WTC11 (cell line): ENCODE results near the gene DBNL. TPM values are rescaled to one million over a fixed set of nuclear protein-coding genes. Genes with fewer than 3 reads are reported as not detected.

ENCODE experiments used
- ATAC-seq: fragments of 200-7000 bp; cut with Tn5 transposase; 2 replicates; pipeline ENCODE4 v1.10.0; 2021; ENCODE audit warnings: mild to moderate bottlenecking, moderate library complexity
- CTCF ChIA-PET: fragments of 300-600 bp; sonication (Branson Sonifier 250); formaldehyde crosslinking; loops from one replicate; lab custom pipeline; 2021; ENCODE audit warnings: antibody characterized with exemption; lab: Charles Lee
- POLR2A ChIA-PET: fragments of 350-600 bp; sonication (Branson Sonifier 250); formaldehyde crosslinking; loops from one replicate; lab custom pipeline; 2021; ENCODE audit warnings: antibody characterized with exemption; lab: Charles Lee
- DNase-seq: peaks from one replicate; pipeline ENCODE4 v3.0.0; 2021; ENCODE audit warnings: low spot score
- H3K27ac Mint-ChIP-seq: 2 replicates; pipeline ENCODE4 v1.8.0; 2021; ENCODE audit warnings: mixed read lengths
- H3K27me3 Mint-ChIP-seq: 2 replicates; pipeline ENCODE4 v1.8.0; 2021; ENCODE audit warnings: low read depth, mild to moderate bottlenecking, moderate library complexity, mixed read lengths
- H3K36me3 Mint-ChIP-seq: 2 replicates; pipeline ENCODE4 v1.8.0; 2021; ENCODE audit warnings: mixed read lengths
- H3K4me1 Mint-ChIP-seq: 2 replicates; pipeline ENCODE4 v1.8.0; 2022; ENCODE audit warnings: mixed read lengths
- H3K4me3 Mint-ChIP-seq: 2 replicates; pipeline ENCODE4 v1.8.0; 2021; ENCODE audit warnings: mild to moderate bottlenecking, moderate library complexity, mixed read lengths
- H3K9me3 Mint-ChIP-seq: 2 replicates; pipeline ENCODE4 v1.8.0; 2021; ENCODE audit warnings: mixed read lengths
- ELF4 ChIP-seq: sonication (generic); formaldehyde crosslinking; IDR thresholded peaks from 2 replicates; pipeline ENCODE4 v1.8.1; 2022; ENCODE audit warnings: low read depth, mild to moderate bottlenecking, moderate library complexity, missing genetic modification reagents
- ESRRA ChIP-seq: sonication (generic); formaldehyde crosslinking; IDR thresholded peaks from 2 replicates; pipeline ENCODE4 v1.8.1; 2022; ENCODE audit warnings: mild to moderate bottlenecking, missing genetic modification reagents, borderline replicate concordance
- GRHL2 ChIP-seq: fragments of 250-450 bp; sonication (Bioruptor Pico); IDR thresholded peaks from 2 replicates; pipeline ENCODE4 v1.8.0; 2022; ENCODE audit warnings: mild to moderate bottlenecking, moderate library complexity; ENCODE audit not compliant: insufficient replicate concordance, severe bottlenecking
- OVOL2 ChIP-seq: fragments of 250-450 bp; sonication (Bioruptor Pico); IDR thresholded peaks from 2 replicates; pipeline ENCODE4 v1.9.0; 2021; ENCODE audit warnings: mild to moderate bottlenecking, borderline replicate concordance
- TP53 ChIP-seq: sonication (generic); formaldehyde crosslinking; IDR thresholded peaks from 2 replicates; pipeline ENCODE4 v1.8.1; 2023; ENCODE audit warnings: mild to moderate bottlenecking, missing genetic modification reagents
- ZNF671 ChIP-seq: fragments of 250-450 bp; sonication (Bioruptor Pico); IDR thresholded peaks from 2 replicates; pipeline ENCODE4 v1.8.0; 2021; ENCODE audit warnings: mild to moderate bottlenecking
- total RNA-seq: library from RNA; stranded (reverse); gene quantifications from 3 replicates; pipeline ENCODE4 v1.2.3, GENCODE V29; 2021
- TF ChIP-seq, protein P1 (sequence below): sonication (generic); formaldehyde crosslinking; IDR thresholded peaks from 2 replicates; pipeline ENCODE4 v1.8.0; 2022; ENCODE audit warnings: mild to moderate bottlenecking, missing genetic modification reagents
- TF ChIP-seq, protein P2 (sequence below): sonication (generic); formaldehyde crosslinking; IDR thresholded peaks from 2 replicates; pipeline ENCODE4 v1.8.1; 2022; ENCODE audit warnings: low read depth, missing genetic modification reagents, borderline replicate concordance
- TF ChIP-seq, protein P3 (sequence below): sonication (generic); formaldehyde crosslinking; IDR thresholded peaks from 2 replicates; pipeline ENCODE4 v1.8.1; 2023; ENCODE audit warnings: mild to moderate bottlenecking, missing genetic modification reagents, borderline replicate concordance
- TF ChIP-seq, protein P4 (sequence below): sonication (generic); formaldehyde crosslinking; IDR thresholded peaks from 2 replicates; pipeline ENCODE4 v1.8.0; 2022; ENCODE audit warnings: mild to moderate bottlenecking, missing genetic modification reagents
- TF ChIP-seq, protein P5 (sequence below): fragments of 250-450 bp; sonication (Bioruptor Pico); IDR thresholded peaks from 2 replicates; pipeline ENCODE4 v2.1.2; 2022; ENCODE audit warnings: mild to moderate bottlenecking, moderate library complexity
- TF ChIP-seq, protein P6 (sequence below): sonication (generic); formaldehyde crosslinking; IDR thresholded peaks from 2 replicates; pipeline ENCODE4 v1.8.1; 2023; ENCODE audit warnings: mild to moderate bottlenecking, missing genetic modification reagents, moderate library complexity
- TF ChIP-seq, protein P7 (sequence below): fragments of 250-450 bp; sonication (Bioruptor Pico); IDR thresholded peaks from 2 replicates; pipeline ENCODE4 v1.9.0; 2021; ENCODE audit warnings: mild to moderate bottlenecking

Gene DBNL
- total RNA-seq, 1 experiment from 2014 or later, result 36.1 TPM

DNA sequence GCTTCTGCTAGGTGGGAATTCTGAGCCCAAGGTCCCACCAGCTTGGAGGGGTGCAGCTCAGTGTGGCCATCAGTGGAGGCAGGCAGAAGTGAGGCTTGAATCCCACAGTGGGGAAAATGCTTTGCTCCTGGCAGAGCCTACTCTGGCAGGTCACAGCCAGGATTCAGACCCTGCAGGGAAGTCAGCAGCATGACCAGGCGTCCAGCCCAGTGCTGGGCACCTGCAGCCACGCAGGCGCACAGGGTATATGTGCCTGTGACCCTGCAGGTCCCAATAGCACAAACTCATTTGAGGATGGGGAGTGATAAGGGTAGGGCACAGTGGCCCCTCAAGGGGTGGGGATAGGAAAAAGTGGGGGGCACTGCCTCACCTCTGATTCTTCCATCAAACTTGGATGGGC lies 51.3 kb downstream of the DBNL start (continued):
- no peak for TF ChIP-seq OVOL2 (CRISPR knock-in tag)
- TF ChIP-seq, protein P1, sequence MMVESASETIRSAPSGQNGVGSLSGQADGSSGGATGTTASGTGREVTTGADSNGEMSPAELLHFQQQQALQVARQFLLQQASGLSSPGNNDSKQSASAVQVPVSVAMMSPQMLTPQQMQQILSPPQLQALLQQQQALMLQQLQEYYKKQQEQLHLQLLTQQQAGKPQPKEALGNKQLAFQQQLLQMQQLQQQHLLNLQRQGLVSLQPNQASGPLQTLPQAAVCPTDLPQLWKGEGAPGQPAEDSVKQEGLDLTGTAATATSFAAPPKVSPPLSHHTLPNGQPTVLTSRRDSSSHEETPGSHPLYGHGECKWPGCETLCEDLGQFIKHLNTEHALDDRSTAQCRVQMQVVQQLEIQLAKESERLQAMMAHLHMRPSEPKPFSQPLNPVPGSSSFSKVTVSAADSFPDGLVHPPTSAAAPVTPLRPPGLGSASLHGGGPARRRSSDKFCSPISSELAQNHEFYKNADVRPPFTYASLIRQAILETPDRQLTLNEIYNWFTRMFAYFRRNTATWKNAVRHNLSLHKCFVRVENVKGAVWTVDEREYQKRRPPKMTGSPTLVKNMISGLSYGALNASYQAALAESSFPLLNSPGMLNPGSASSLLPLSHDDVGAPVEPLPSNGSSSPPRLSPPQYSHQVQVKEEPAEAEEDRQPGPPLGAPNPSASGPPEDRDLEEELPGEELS (CRISPR knock-in tag), result no peak
- TF ChIP-seq ZNF671 (CRISPR knock-in tag), result no peak
- TF ChIP-seq ELF4, result no peak
- TF ChIP-seq, protein P2, sequence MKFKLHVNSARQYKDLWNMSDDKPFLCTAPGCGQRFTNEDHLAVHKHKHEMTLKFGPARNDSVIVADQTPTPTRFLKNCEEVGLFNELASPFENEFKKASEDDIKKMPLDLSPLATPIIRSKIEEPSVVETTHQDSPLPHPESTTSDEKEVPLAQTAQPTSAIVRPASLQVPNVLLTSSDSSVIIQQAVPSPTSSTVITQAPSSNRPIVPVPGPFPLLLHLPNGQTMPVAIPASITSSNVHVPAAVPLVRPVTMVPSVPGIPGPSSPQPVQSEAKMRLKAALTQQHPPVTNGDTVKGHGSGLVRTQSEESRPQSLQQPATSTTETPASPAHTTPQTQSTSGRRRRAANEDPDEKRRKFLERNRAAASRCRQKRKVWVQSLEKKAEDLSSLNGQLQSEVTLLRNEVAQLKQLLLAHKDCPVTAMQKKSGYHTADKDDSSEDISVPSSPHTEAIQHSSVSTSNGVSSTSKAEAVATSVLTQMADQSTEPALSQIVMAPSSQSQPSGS (CRISPR knock-in tag), result no peak
- TF ChIP-seq GRHL2, result no peak
- TF ChIP-seq, protein P3, sequence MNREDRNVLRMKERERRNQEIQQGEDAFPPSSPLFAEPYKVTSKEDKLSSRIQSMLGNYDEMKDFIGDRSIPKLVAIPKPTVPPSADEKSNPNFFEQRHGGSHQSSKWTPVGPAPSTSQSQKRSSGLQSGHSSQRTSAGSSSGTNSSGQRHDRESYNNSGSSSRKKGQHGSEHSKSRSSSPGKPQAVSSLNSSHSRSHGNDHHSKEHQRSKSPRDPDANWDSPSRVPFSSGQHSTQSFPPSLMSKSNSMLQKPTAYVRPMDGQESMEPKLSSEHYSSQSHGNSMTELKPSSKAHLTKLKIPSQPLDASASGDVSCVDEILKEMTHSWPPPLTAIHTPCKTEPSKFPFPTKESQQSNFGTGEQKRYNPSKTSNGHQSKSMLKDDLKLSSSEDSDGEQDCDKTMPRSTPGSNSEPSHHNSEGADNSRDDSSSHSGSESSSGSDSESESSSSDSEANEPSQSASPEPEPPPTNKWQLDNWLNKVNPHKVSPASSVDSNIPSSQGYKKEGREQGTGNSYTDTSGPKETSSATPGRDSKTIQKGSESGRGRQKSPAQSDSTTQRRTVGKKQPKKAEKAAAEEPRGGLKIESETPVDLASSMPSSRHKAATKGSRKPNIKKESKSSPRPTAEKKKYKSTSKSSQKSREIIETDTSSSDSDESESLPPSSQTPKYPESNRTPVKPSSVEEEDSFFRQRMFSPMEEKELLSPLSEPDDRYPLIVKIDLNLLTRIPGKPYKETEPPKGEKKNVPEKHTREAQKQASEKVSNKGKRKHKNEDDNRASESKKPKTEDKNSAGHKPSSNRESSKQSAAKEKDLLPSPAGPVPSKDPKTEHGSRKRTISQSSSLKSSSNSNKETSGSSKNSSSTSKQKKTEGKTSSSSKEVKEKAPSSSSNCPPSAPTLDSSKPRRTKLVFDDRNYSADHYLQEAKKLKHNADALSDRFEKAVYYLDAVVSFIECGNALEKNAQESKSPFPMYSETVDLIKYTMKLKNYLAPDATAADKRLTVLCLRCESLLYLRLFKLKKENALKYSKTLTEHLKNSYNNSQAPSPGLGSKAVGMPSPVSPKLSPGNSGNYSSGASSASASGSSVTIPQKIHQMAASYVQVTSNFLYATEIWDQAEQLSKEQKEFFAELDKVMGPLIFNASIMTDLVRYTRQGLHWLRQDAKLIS (CRISPR knock-in tag), result no peak

DNA sequence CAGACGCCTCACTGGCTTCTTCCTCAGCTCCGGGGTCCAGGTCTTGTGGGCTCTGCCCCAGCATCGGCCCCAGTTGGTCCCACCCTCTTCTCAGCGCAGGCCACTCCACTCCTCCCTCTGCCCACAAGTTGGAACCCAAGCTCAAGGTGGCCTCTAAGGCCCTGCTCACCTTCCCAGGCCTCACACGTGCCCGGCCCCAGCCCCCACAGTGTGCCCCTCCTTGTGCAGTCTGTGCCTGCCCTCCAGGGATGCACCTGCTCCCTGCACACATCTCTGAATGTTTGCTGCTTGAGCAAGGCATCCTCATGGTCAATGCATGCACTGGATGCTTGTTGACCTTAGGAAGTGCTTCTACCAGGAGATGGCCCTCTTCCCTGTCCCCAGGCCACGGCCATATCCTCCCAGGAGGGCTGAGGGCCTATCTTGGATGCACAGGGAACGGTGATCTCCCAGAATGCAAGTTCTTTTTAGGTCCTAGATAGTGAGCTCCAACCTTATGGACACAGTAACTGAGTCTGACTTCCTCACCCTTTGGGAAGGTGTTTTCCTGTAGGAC lies 51.9 kb downstream of the DBNL start:
- 0 out of 2 replicates have a peak, but pooled peaks cover 3% of the 10 kb centered on the region for H3K4me1 Mint-ChIP-seq
- TF ChIP-seq, protein P1 (CRISPR knock-in tag), result no peak
- TF ChIP-seq, protein P4, sequence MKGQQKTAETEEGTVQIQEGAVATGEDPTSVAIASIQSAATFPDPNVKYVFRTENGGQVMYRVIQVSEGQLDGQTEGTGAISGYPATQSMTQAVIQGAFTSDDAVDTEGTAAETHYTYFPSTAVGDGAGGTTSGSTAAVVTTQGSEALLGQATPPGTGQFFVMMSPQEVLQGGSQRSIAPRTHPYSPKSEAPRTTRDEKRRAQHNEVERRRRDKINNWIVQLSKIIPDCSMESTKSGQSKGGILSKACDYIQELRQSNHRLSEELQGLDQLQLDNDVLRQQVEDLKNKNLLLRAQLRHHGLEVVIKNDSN (CRISPR knock-in tag), result no peak
- H3K27me3 Mint-ChIP-seq, result peaks cover 9% of the 10 kb centered on the region
- H3K36me3 Mint-ChIP-seq, result no peaks in the 10 kb centered on the region
- ATAC-seq, result no peak
- no peak for DNase-seq
- POLR2A ChIA-PET, result no interaction called here
- CTCF ChIA-PET, result no interaction called here
- no peak overlapping the region for H3K27ac Mint-ChIP-seq
- no peaks in the 10 kb centered on the region for H3K9me3 Mint-ChIP-seq
- no peak overlapping the region for H3K4me3 Mint-ChIP-seq

DNA sequence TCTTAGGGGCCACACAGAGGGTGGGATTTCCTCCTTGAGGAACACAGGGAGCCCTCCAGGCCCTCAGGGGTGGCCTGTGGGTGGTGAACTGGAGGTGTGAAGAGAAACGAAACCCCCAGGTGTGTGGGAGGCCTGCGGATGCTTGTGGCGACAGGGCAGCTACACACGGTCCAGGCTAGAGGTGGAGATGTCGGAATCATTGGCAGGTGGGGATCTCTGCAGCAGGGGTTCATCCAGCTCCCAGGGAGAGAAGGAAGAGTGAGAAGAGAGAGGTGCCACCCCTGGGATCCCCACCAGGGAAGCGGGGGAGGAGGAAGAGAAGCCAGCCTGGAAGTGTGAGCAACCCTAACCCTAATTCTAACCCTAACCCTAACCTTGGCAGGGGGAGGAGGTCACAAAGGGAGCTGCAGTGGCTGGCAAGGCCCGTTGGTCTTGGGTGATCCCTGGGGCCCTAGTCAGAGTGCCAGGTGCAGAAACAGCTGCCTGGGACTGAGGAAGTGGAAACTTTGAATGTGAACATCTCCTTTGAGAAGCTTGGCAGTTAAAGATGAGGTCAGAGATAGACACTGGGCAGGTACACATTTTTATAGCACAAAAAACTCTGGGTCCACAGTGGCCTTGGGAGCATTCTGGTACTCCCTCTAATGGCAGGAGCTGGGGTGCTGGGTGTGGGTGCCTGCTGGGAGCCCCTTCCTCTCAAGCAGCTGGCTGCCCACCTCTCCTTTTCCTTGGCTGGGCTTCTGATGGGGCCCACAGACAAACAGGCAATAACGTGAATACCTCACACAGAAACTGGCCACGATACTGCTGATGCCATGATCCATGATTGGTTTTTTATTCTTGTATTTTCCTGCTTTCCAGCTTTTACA lies 52.8 kb downstream of the DBNL start:
- DNase-seq, result no peak
- Mint-ChIP-seq H3K4me1 (0 out of 2 replicates have a peak, but pooled peaks cover 3% of the 10 kb centered on the region), H3K27ac (no peak overlapping the region), H3K36me3 (no peaks in the 10 kb centered on the region), H3K4me3 (no peak overlapping the region), H3K9me3 (no peaks in the 10 kb centered on the region), H3K27me3 (peaks cover 12% of the 10 kb centered on the region)
- ChIA-PET CTCF (interaction anchor here (0.6 kb wide), 2 partner anchors 27 to 334 kb away, joined by 3 to 12 read pairs; no protein-coding TSS in a partner anchor), POLR2A (no interaction called here)
- no peak for ATAC-seq
- no peak for TF ChIP-seq ESRRA (CRISPR knock-in tag)
- TF ChIP-seq, protein P5, sequence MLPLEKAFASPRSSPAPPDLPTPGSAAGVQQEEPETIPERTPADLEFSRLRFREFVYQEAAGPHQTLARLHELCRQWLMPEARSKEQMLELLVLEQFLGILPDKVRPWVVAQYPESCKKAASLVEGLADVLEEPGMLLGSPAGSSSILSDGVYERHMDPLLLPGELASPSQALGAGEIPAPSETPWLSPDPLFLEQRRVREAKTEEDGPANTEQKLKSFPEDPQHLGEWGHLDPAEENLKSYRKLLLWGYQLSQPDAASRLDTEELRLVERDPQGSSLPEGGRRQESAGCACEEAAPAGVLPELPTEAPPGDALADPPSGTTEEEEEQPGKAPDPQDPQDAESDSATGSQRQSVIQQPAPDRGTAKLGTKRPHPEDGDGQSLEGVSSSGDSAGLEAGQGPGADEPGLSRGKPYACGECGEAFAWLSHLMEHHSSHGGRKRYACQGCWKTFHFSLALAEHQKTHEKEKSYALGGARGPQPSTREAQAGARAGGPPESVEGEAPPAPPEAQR (CRISPR knock-in tag), result no peak
- no peak for TF ChIP-seq TP53
- TF ChIP-seq, protein P6, sequence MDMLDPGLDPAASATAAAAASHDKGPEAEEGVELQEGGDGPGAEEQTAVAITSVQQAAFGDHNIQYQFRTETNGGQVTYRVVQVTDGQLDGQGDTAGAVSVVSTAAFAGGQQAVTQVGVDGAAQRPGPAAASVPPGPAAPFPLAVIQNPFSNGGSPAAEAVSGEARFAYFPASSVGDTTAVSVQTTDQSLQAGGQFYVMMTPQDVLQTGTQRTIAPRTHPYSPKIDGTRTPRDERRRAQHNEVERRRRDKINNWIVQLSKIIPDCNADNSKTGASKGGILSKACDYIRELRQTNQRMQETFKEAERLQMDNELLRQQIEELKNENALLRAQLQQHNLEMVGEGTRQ (CRISPR knock-in tag), result no peak
- TF ChIP-seq, protein P7, sequence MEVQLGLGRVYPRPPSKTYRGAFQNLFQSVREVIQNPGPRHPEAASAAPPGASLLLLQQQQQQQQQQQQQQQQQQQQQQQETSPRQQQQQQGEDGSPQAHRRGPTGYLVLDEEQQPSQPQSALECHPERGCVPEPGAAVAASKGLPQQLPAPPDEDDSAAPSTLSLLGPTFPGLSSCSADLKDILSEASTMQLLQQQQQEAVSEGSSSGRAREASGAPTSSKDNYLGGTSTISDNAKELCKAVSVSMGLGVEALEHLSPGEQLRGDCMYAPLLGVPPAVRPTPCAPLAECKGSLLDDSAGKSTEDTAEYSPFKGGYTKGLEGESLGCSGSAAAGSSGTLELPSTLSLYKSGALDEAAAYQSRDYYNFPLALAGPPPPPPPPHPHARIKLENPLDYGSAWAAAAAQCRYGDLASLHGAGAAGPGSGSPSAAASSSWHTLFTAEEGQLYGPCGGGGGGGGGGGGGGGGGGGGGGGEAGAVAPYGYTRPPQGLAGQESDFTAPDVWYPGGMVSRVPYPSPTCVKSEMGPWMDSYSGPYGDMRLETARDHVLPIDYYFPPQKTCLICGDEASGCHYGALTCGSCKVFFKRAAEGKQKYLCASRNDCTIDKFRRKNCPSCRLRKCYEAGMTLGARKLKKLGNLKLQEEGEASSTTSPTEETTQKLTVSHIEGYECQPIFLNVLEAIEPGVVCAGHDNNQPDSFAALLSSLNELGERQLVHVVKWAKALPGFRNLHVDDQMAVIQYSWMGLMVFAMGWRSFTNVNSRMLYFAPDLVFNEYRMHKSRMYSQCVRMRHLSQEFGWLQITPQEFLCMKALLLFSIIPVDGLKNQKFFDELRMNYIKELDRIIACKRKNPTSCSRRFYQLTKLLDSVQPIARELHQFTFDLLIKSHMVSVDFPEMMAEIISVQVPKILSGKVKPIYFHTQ (CRISPR knock-in tag), result no peak
